GM12874 (cell line): ENCODE results near the gene CNTNAP1.

Source experiments
- CTCF ChIP-seq: IDR thresholded peaks from 2 replicates; pipeline ENCODE4 v1.5.1; 2011; ENCODE audit warnings: low read depth, mild to moderate bottlenecking, control low read depth, low read length, moderate library complexity; ENCODE audit not compliant: insufficient read depth

Gene CNTNAP1

GRCh38 chr17:42748908-42749798, 66.8 kb downstream of the CNTNAP1 start:
- TF ChIP-seq CTCF: no peak
